Ascending aorta (tissue), 2 donors: Measurements from ENCODE around the gene CDSN. TPM values are rescaled to one million over a fixed set of nuclear protein-coding genes. Genes with fewer than 3 reads are reported as not detected.

Experiments
- DNase-seq, 2 donors: peaks; one replicate each; pipeline ENCODE4 v3.0.0-alpha.2; 2019; ENCODE audit warnings: low spot score in 2 of 2
- H3K27ac ChIP-seq, 2 donors: fragments of 200-600 bp; sonication (generic); one replicate each; pipeline ENCODE4 v1.5.1; 2016 to 2017; ENCODE audit warnings: mild to moderate bottlenecking in 1 of 2
- H3K27me3 ChIP-seq: fragments of 200-600 bp; sonication (generic); one replicate; pipeline ENCODE4 v1.5.1; 2017
- H3K36me3 ChIP-seq, 2 donors: fragments of 200-600 bp; sonication (generic); one replicate each; pipeline ENCODE4 v1.5.1; 2016
- H3K4me1 ChIP-seq, 2 donors: fragments of 200-600 bp; sonication (generic); one replicate each; pipeline ENCODE4 v1.5.1; 2016 to 2017; ENCODE audit warnings: mild to moderate bottlenecking in 1 of 2
- H3K4me3 ChIP-seq, 2 donors: fragments of 200-600 bp; sonication (generic); one replicate each; pipeline ENCODE4 v1.5.1; 2016 to 2017; ENCODE audit warnings: mild to moderate bottlenecking in 1 of 2
- H3K9me3 ChIP-seq, 2 donors: fragments of 200-600 bp; sonication (generic); one replicate each; pipeline ENCODE4 v1.5.1; 2016
- CTCF ChIP-seq, 3 experiments: fragments of 200-600 bp in 2 of 3; fragments of 450-650 bp in 1 of 3; sonication (generic) in 2 of 3; IDR thresholded peaks; one replicate each; pipeline ENCODE4 v1.5.1; 2016 to 2019; ENCODE audit warnings: antibody characterized with exemption in 3 of 3, mild to moderate bottlenecking in 1 of 3, moderate library complexity in 1 of 3
- intact Hi-C: fragments of 100-400 bp; cut with DNase I; formaldehyde crosslinking; loops from one replicate; pipeline ENCODE4 v1.15.1; 2023
- total RNA-seq: library from RNA; depleted of rRNA; stranded (reverse); fragments of >200 nt; gene quantifications from one replicate; pipeline ENCODE4 v1.1.0, GENCODE V29; 2016

The CDSN gene
- total RNA-seq, 1 donor from 2014 or later, result not detected

- H3K36me3 ChIP-seq, result peaks cover 0 to 6% of the 10 kb centered on the region in 2 donors
- H3K27me3 ChIP-seq, result no peaks in the 10 kb centered on the region
- TF ChIP-seq CTCF (IDR thresholded peaks at IDR 0.05), result no peak
- H3K9me3 ChIP-seq, result no peaks in the 10 kb centered on the region
- no peak overlapping the region for H3K4me3 ChIP-seq
- H3K4me1 ChIP-seq, result peaks cover 0 to 4% of the 10 kb centered on the region in 2 donors
- peak overlapping the region; percentile 19 to 68 for H3K27ac ChIP-seq
- intact Hi-C loops, result no loop called here
- DNase-seq, result no peak
Observed at GRCh38 chr6:31142361-31142761, 22.1 kb upstream of the CDSN start.

GRCh38 chr6:31140643-31141042, 20.4 kb upstream of the CDSN start:
- TF ChIP-seq CTCF (IDR thresholded peaks at IDR 0.05), result no peak
- H3K27ac ChIP-seq, result no peak overlapping the region
- H3K27me3 ChIP-seq, result no peaks in the 10 kb centered on the region
- DNase-seq, result no peak
- no peaks in the 10 kb centered on the region for H3K9me3 ChIP-seq
- intact Hi-C loops, result no loop called here
- no peak overlapping the region for H3K4me3 ChIP-seq
- peaks cover 0 to 6% of the 10 kb centered on the region in 2 donors for H3K36me3 ChIP-seq
- H3K4me1 ChIP-seq, result peaks cover 0 to 4% of the 10 kb centered on the region in 2 donors

GRCh38 chr6:31139599-31139998, 19.4 kb upstream of the CDSN start:
- H3K4me3 ChIP-seq, result no peak overlapping the region
- peaks cover 0 to 2% of the 10 kb centered on the region in 2 donors for H3K36me3 ChIP-seq
- intact Hi-C loops, result loop anchor here (5.0 kb wide), 1 partner anchor 133 kb away; the partner anchor contains the start of gene HLA-C

GRCh38 chr6:31138982-31139381, 18.7 kb upstream of the CDSN start, which contains the start of gene PSORS1C2:
TSS of gene PSORS1C2 (minus strand) at chr6:31139066. CDS start at chr6:31139026, 40 bp downstream.
- Histone ChIP-seq H3K4me3 (no peak within 1 kb of the TSS), H3K27me3 (no peaks in the 10 kb centered on the region), H3K27ac (no peak within 1 kb of the TSS), H3K9me3 (no peaks in the 10 kb centered on the region), H3K36me3 (no peaks in the 10 kb centered on the region), H3K4me1 (peaks cover 0 to 4% of the 10 kb centered on the region in 2 donors)
- intact Hi-C loops, result loop anchor here (5.0 kb wide), 1 partner anchor 133 kb away; the partner anchor contains the start of gene HLA-C
- TF ChIP-seq CTCF (IDR thresholded peaks at IDR 0.05), result no peak
- DNase-seq, result no peak

More at GRCh38 chr6:31139599-31139998, 19.4 kb upstream of the CDSN start:
- no peaks in the 10 kb centered on the region for H3K9me3 ChIP-seq
- H3K27ac ChIP-seq, result no peak overlapping the region
- no peak for DNase-seq
- TF ChIP-seq CTCF (IDR thresholded peaks at IDR 0.05), result no peak
- H3K4me1 ChIP-seq, result peaks cover 0 to 4% of the 10 kb centered on the region in 2 donors
- H3K27me3 ChIP-seq, result no peaks in the 10 kb centered on the region

GRCh38 chr6:31135710-31136109, 15.5 kb upstream of the CDSN start:
- no peak for DNase-seq
- intact Hi-C loops, result loop anchor here (5.0 kb wide), 1 partner anchor 137 kb away; the partner anchor contains the start of gene HLA-C
- TF ChIP-seq CTCF (IDR thresholded peaks at IDR 0.05), result no peak

More at GRCh38 chr6:31135710-31136109, 15.5 kb upstream of the CDSN start:
- Histone ChIP-seq H3K36me3 (no peaks in the 10 kb centered on the region), H3K27ac (no peak overlapping the region), H3K4me1 (no peaks in the 10 kb centered on the region), H3K4me3 (no peak overlapping the region), H3K27me3 (no peaks in the 10 kb centered on the region), H3K9me3 (no peaks in the 10 kb centered on the region)
